ENCODE results near the gene VWA3B. TPM values are rescaled to one million over a fixed set of nuclear protein-coding genes. Genes with fewer than 3 reads are reported as not detected.

Gene VWA3B
- total RNA-seq, 1 experiment from 2014 or later = not detected

DNA sequence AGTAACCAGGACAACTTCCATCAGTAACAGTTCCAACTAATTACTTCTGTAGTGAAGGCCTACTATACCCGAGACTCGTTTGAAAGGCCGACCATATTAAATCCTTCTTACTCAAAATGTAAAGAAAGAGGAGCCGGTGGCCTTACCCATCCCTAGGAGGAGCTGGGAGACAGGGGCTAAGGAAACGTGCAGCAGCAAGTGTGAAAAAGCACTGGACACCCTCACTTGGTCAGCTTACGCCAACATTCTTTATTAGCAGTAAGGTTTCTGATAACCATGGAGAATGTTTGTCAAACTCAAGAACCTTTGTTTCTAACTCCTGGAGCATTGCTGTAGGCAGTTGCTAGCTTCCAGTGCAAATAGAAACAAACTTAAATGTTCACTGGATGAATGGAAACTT, 26.7 kb upstream of the VWA3B start:
- no peak for DNase-seq
- Mint-ChIP-seq H3K9me3 (no peaks in the 10 kb centered on the region), H3K27ac (no peak overlapping the region; a peak in 1 of 7 replicates), H3K4me3 (no peak overlapping the region), H3K27me3 (ENCODE audit: low read depth) (peaks cover 8% of the 10 kb centered on the region), H3K4me1 (no peaks in the 10 kb centered on the region), H3K36me3 (ENCODE audit: insufficient read depth in 1 of 3, low read depth in 3 of 3) (no peaks in the 10 kb centered on the region; a peak in 1 of 7 replicates)
- no peak overlapping the region for H3K27ac ChIP-seq (ENCODE audit: insufficient read length, low read depth, low read length)
- no peaks in the 10 kb centered on the region for H4K20me1 ChIP-seq (ENCODE audit: control insufficient read depth, insufficient read depth, insufficient read length)
- H3K79me1 ChIP-seq (ENCODE audit: insufficient read depth, low read depth, low read length, poor library complexity, severe bottlenecking) = no peaks in the 10 kb centered on the region
- H3T11ph ChIP-seq (ENCODE audit: low read length) = no peak overlapping the region
- H3K4me2 ChIP-seq (ENCODE audit: insufficient read depth, insufficient read length, low read length) = no peak overlapping the region
- no peak overlapping the region for H4K91ac ChIP-seq (ENCODE audit: insufficient read length, low read depth, low read length)
- no peak overlapping the region for H2BK12ac ChIP-seq (ENCODE audit: insufficient read length, low read depth, low read length)
- no peak overlapping the region for H4K8ac ChIP-seq (replicated peaks; ENCODE audit: insufficient read length, low read depth, low read length)
- H3K4me1 ChIP-seq (ENCODE audit: insufficient read depth, low read length) = no peaks in the 10 kb centered on the region
- no CpG with 5 or more reads among the region's 6 CpGs for WGBS (ENCODE audit: extremely low coverage, insufficient read length, low lambda C conversion rate)
- H3K23me2 ChIP-seq (ENCODE audit: insufficient read length, low read depth, low read length, poor library complexity, severe bottlenecking) = no peaks in the 10 kb centered on the region
- H2AFZ ChIP-seq (ENCODE audit: low read length) = no peak overlapping the region
- H3K9me3 ChIP-seq (ENCODE audit: control insufficient read depth, low read depth, low read length) = no peaks in the 10 kb centered on the region
- no peak overlapping the region for H3K4ac ChIP-seq (ENCODE audit: low read depth, low read length)
- H2BK20ac ChIP-seq (ENCODE audit: low read depth, low read length, poor library complexity, severe bottlenecking) = no peak overlapping the region
- no peak overlapping the region for H4K5ac ChIP-seq (ENCODE audit: insufficient read length, low read depth, low read length)
- no peak overlapping the region for H2AK5ac ChIP-seq (ENCODE audit: insufficient read length, low read length)
- H2BK15ac ChIP-seq (ENCODE audit: low read depth, low read length) = no peak overlapping the region
- H3K14ac ChIP-seq (ENCODE audit: insufficient read depth, low read length) = no peak overlapping the region
- H3K23ac ChIP-seq (ENCODE audit: insufficient read length, low read depth, low read length) = no peak overlapping the region
- no peaks in the 10 kb centered on the region for H3K79me2 ChIP-seq (ENCODE audit: insufficient read depth, low read length)
- no peak overlapping the region for H3K18ac ChIP-seq (ENCODE audit: insufficient read length, low read depth, low read length)
- H2BK120ac ChIP-seq (ENCODE audit: low read depth, low read length, poor library complexity, severe bottlenecking) = no peak overlapping the region
- H3K56ac ChIP-seq (ENCODE audit: insufficient read length, low read depth, low read length) = no peak overlapping the region
- H2BK5ac ChIP-seq (ENCODE audit: insufficient read length, low read length) = no peak overlapping the region
- TF ChIP-seq, protein P1, sequence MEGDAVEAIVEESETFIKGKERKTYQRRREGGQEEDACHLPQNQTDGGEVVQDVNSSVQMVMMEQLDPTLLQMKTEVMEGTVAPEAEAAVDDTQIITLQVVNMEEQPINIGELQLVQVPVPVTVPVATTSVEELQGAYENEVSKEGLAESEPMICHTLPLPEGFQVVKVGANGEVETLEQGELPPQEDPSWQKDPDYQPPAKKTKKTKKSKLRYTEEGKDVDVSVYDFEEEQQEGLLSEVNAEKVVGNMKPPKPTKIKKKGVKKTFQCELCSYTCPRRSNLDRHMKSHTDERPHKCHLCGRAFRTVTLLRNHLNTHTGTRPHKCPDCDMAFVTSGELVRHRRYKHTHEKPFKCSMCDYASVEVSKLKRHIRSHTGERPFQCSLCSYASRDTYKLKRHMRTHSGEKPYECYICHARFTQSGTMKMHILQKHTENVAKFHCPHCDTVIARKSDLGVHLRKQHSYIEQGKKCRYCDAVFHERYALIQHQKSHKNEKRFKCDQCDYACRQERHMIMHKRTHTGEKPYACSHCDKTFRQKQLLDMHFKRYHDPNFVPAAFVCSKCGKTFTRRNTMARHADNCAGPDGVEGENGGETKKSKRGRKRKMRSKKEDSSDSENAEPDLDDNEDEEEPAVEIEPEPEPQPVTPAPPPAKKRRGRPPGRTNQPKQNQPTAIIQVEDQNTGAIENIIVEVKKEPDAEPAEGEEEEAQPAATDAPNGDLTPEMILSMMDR (conservative IDR thresholded peaks at IDR 0.05) = no peak
- H3K27me3 ChIP-seq (ENCODE audit: insufficient read depth, low read length) = no peaks in the 10 kb centered on the region
- no peak overlapping the region for H3K9ac ChIP-seq (ENCODE audit: extremely low read depth, insufficient read length, low read length)
